Prostate gland (tissue), 2 donors: ENCODE data around the gene ACADM. TPM values are rescaled to one million over a fixed set of nuclear protein-coding genes. Genes with fewer than 3 reads are reported as not detected.
"Not testable (repeated sequence)": the region's sequence is repeated elsewhere in the genome, so short reads cannot be mapped to it uniquely, and the experiment has no call there.

ENCODE experiments used
- DNase-seq: peaks from one replicate; pipeline ENCODE4 v3.0.0-alpha.2; 2019; ENCODE audit warnings: low spot score
- H3K27ac ChIP-seq, 2 donors: fragments of 200-600 bp; sonication (generic); 2 replicates each; pipeline ENCODE4 v1.5.1; 2017 to 2019
- H3K27me3 ChIP-seq: fragments of 200-600 bp; sonication (generic); replicated peaks from 2 replicates; pipeline ENCODE4 v1.5.1; 2019; ENCODE audit not compliant: insufficient read depth
- H3K36me3 ChIP-seq, 2 donors: fragments of 200-600 bp; sonication (generic); 1 replicate in 1 of 2; 2 replicates in 1 of 2; pipeline versions ENCODE4 v1.5.1 to v1.8.1; 2017 to 2019
- H3K4me1 ChIP-seq: fragments of 200-600 bp; sonication (generic); replicated peaks from 2 replicates; pipeline ENCODE4 v1.5.1; 2019
- H3K4me3 ChIP-seq, 2 donors: fragments of 200-600 bp; sonication (generic); 2 replicates each; pipeline ENCODE4 v1.5.1; 2017 to 2019
- H3K9me3 ChIP-seq: fragments of 200-600 bp; sonication (generic); 2 replicates; pipeline ENCODE4 v1.5.1; 2017
- POLR2A ChIP-seq: fragments of 450-650 bp; IDR thresholded peaks from one replicate; pipeline ENCODE4 v1.6.1; 2016; ENCODE audit warnings: antibody characterized with exemption, mild to moderate bottlenecking
- POLR2AphosphoS5 ChIP-seq: sonication (generic); formaldehyde crosslinking; IDR thresholded peaks from one replicate; pipeline ENCODE4 v1.6.1; 2017; ENCODE audit warnings: antibody characterized with exemption
- WGBS: methylation state at CpG from one replicate; pipeline ENCODE4 v1.1.5; 2018; 5-methylcytosine and 5-hydroxymethylcytosine counted together
- intact Hi-C: fragments of 100-400 bp; cut with DNase I; formaldehyde crosslinking; loops from one replicate; pipeline ENCODE4 v1.14.2; 2022
- total RNA-seq, 2 donors: library from RNA; depleted of rRNA; stranded (reverse); fragments of >200 nt; gene quantifications; one replicate each; pipeline ENCODE4 v1.1.0, GENCODE V29; 2016
- TF ChIP-seq, protein P1 (sequence below), 4 experiments: fragments of 200-600 bp in 2 of 4; fragments of 450-650 bp in 2 of 4; sonication (generic) in 2 of 4; IDR thresholded peaks; 1 replicate in 3 of 4; 2 replicates in 1 of 4; pipeline ENCODE4 v1.5.1; 2016 to 2019; ENCODE audit warnings: antibody characterized with exemption in 4 of 4, mild to moderate bottlenecking in 2 of 4, moderate library complexity in 2 of 4

The ACADM gene
- total RNA-seq, 2 donors from 2014 or later: 45.4 to 49.4 TPM

DNA sequence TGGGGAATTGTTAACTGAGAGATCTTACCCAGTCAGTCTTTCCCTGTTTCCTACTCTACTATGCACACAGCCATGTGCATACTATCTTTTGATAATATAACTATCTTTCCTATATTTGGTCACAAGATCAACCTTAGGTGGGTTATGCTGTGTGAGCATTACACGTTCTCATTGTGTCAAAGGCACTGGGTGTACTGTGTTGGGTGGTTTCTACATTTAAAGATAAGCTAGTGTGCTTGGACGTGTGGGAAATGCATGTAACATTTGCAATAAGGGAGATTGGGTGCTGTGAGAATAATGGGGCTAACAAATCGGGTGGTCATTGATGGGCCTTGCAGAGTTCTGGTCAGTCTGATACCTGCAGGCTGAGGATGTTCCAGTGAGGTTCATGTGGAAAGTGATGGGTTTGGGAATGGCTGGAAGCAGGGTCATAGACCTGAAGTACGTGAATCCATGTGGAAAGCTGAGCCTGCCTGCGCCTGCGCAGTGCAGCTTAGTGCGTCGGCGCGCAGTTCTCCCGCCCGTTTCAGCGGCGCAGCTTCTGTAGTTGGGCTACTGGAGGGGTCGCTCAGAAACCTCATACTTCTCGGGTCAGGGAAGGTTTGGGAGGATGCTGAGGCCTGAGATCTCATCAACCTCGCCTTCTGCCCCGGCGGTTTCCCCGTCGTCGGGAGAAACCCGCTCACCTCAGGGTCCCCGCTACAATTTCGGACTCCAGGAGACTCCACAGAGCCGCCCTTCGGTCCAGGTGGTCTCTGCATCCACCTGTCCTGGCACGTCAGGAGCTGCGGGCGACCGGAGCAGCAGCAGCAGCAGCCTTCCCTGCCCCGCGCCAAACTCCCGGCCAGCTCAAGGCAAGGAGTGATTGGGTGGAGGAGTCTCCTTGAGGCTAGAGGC, 72.1 kb downstream of the ACADM start, which contains the start of gene MSH4:
TSS of gene MSH4 (plus strand) at position 507 of the 897 bp plus-strand sequence. CDS start at position 611, 104 bp downstream.
- H3K4me3 ChIP-seq: no peak within 1 kb of the TSS
- WGBS: 86% methylated on average over 34 of the region's 34 CpGs
- H3K9me3 ChIP-seq: no peaks in the 10 kb centered on the region
- no peaks in the 10 kb centered on the region for H3K27me3 ChIP-seq
- H3K4me1 ChIP-seq: no peaks in the 10 kb centered on the region
- no peaks in the 10 kb centered on the region for H3K36me3 ChIP-seq
- no peak for DNase-seq
- TF ChIP-seq, protein P1, sequence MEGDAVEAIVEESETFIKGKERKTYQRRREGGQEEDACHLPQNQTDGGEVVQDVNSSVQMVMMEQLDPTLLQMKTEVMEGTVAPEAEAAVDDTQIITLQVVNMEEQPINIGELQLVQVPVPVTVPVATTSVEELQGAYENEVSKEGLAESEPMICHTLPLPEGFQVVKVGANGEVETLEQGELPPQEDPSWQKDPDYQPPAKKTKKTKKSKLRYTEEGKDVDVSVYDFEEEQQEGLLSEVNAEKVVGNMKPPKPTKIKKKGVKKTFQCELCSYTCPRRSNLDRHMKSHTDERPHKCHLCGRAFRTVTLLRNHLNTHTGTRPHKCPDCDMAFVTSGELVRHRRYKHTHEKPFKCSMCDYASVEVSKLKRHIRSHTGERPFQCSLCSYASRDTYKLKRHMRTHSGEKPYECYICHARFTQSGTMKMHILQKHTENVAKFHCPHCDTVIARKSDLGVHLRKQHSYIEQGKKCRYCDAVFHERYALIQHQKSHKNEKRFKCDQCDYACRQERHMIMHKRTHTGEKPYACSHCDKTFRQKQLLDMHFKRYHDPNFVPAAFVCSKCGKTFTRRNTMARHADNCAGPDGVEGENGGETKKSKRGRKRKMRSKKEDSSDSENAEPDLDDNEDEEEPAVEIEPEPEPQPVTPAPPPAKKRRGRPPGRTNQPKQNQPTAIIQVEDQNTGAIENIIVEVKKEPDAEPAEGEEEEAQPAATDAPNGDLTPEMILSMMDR (IDR thresholded peaks at IDR 0.05): no peak
- TF ChIP-seq POLR2AphosphoS5 (no peak), POLR2A (no peak)
- intact Hi-C loops: no loop called here
- no peak within 1 kb of the TSS for H3K27ac ChIP-seq

DNA sequence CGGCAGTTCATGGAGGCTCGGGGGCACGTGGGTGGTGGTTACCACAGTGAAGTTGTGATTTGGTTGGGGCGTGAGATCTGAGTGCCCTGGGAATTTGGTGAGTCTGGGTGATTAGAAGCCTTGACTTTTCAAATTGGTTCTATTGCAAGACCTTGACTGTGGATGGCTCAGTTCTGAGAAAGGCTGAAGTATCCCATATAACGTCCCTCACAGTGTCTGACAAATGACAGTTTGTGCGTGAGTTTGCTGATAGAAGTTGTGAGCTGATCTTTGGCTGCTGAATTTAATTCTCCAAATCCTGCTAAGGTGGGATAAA, 72.7 kb downstream of the ACADM start:
- Histone ChIP-seq H3K27me3 (no peaks in the 10 kb centered on the region), H3K4me1 (no peaks in the 10 kb centered on the region), H3K36me3 (no peaks in the 10 kb centered on the region), H3K4me3 (no peak overlapping the region), H3K27ac (no peak overlapping the region), H3K9me3 (no peaks in the 10 kb centered on the region)
- no peak for DNase-seq
- TF ChIP-seq, protein P1 (IDR thresholded peaks at IDR 0.05): no peak
- TF ChIP-seq POLR2A (no peak), POLR2AphosphoS5 (no peak)
- 89% methylated on average over 6 of the region's 6 CpGs for WGBS
- intact Hi-C loops: no loop called here

DNA sequence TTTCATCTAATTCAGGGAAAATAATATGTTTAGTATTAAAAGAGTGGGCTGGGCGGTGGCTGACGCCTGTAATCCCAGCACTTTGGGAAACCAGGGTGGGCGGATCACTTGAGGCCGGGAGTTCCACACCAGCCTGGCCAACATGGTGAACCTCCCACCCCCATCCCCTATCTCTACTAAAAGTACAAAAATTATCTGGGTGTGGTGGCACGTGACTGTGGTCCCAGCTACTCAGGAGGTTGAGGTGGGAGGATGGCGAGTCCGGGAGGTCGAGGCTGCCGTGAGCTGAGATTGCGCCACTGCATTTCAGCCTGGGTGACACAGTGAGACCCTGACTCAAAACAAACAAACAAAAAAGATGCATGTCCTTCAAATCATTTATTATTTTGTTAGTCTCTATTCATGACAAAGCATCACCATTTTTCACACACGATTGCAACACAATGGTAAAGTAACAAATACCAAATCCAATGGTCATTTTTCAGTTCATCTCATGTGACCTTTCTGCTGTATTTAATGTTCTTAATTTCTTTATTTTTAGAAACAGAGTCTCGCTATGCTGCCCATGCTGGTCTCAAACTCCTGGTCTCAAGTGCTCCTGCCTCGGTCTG, 73.2 kb downstream of the ACADM start:
- DNase-seq: no peak
- intact Hi-C loops: no loop called here
- H3K27me3 ChIP-seq: no peaks in the 10 kb centered on the region
- no peak overlapping the region for H3K4me3 ChIP-seq
- H3K4me1 ChIP-seq: no peaks in the 10 kb centered on the region
- H3K36me3 ChIP-seq: no peaks in the 10 kb centered on the region
- no peaks in the 10 kb centered on the region for H3K9me3 ChIP-seq
- WGBS: 94% methylated on average over 13 of the region's 13 CpGs
- TF ChIP-seq, protein P1 (IDR thresholded peaks at IDR 0.05): no peak
- no peak for TF ChIP-seq POLR2AphosphoS5
- H3K27ac ChIP-seq: no peak overlapping the region

DNA sequence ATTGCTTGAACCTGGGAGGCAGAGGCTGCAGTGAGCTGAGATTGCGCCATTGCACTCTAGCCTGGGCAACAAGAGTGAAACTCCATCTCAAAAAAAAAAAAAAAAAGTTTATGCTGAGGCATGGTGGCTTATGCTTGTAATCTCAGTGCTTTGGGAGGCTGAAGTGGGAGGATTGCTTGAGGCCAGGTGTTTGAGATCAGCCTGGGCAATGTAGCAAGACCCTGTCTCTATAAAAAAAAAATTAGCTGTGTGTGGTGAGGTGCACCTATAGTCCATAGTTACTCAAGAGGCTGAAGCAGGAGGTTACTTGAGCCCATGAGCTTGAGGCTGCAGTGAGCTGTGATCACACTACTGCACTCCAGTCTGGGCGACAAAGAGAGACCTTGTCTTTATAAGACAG, 77.0 kb downstream of the ACADM start:
- H3K4me1 ChIP-seq, H3K9me3 ChIP-seq, H3K4me3 ChIP-seq, intact Hi-C loops, DNase-seq, H3K27me3 ChIP-seq, H3K36me3 ChIP-seq, H3K27ac ChIP-seq: not testable (repeated sequence)
- WGBS: 100% methylated on average over 2 of the region's 2 CpGs

DNA sequence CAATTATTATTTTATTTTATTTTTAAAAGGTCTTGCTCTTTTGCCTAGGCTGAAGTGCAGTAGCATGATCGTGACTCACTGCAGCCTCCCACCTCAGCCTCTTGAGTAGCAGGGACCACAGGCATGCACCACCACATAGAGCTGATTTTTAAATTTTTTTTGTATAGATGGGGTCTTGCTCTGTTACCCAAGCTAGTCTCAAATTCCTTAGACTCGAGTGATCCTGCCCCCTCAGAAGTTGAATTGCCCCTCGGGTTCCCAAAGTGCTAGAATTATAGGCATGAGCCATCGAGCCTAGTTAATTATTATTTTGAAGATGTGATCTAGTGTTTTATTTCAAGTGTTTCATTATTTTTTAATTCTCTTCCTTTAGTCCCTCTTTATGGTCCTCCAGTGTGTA, 84.4 kb downstream of the ACADM start:
- no peaks in the 10 kb centered on the region for H3K36me3 ChIP-seq

DNA sequence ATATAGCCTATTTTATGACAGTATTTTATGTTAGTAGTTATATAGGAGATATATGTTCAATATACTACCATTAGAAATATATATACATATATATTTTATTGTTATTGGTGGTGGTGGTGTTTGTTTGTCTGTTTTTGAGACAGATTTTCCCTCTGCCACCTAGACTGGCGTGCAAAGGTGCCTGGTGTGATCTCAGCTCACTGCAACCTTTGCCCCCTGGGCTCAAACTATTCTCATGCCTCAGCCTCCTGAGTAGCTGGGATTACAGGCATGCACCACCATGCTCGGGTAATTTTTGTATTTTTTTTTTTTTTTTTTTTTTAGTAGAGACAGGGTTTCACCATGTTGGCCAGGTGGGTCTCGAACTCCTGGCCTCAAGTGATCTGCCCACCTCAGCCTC, 85.6 kb downstream of the ACADM start:
- DNase-seq, intact Hi-C loops: not testable (repeated sequence)
- 98% methylated on average over 3 of the region's 3 CpGs for WGBS

More for the DNA sequence above, 84.4 kb downstream of the ACADM start:
- H3K4me3 ChIP-seq: no peak overlapping the region
- H3K27me3 ChIP-seq: no peaks in the 10 kb centered on the region
- no peak for DNase-seq
- intact Hi-C loops: no loop called here
- TF ChIP-seq POLR2A (no peak), POLR2AphosphoS5 (no peak)
- TF ChIP-seq, protein P1 (IDR thresholded peaks at IDR 0.05): no peak
- no peaks in the 10 kb centered on the region for H3K4me1 ChIP-seq
- H3K27ac ChIP-seq: no peak overlapping the region
- no peaks in the 10 kb centered on the region for H3K9me3 ChIP-seq
- 70% methylated on average over 4 of the region's 4 CpGs for WGBS

More for the DNA sequence above, 85.6 kb downstream of the ACADM start:
- not testable (repeated sequence) for H3K36me3 ChIP-seq, H3K4me3 ChIP-seq, H3K9me3 ChIP-seq, H3K4me1 ChIP-seq, H3K27ac ChIP-seq, H3K27me3 ChIP-seq
